ENCODE measurements around the gene SLC35E4. TPM values are rescaled to one million over a fixed set of nuclear protein-coding genes. Genes with fewer than 3 reads are reported as not detected.

The SLC35E4 gene
- polyA plus RNA-seq, 10 donors, result 1.8 to 3.1 (median 2.4) TPM

DNA sequence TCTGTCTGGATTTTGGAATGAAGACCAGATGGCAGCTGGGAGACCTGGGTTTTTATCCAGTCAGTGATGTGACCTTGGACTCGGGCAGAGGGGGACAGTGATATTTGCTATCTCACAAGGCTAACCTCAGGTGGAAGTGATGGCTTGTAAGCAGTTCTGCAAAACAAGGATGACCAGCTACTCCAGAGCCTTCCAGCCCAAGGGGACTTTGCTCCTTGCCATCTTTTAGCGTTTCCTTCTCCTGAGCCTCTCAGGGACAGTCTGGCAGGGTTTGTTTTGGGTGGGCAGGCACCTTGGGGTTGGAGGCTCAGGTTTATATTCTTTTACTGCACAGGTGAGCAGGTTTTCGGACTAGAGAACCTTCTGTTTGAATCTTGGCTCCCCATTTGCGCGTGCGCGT lies 49.6 kb downstream of the SLC35E4 start:
- DNase-seq, result no peak

DNA sequence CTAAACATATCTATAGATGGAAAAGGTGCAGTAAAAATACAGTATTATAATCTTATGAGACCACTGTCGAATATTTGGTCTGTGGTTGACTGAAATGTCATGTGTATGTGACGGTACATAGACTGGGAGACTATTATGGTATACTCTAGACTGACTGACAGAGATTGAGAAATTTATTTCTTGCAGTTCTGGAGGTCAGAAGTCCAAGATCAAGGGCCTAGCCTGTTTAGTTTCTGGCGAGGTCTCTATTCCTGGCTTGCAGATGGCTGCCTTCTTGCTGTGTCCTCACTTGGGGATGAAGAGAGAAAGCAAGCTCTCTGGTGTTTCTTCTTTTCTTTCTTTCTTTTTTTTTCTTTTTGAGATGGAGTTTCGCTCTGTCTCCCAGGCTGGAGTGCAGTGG lies 51.8 kb downstream of the SLC35E4 start:
- no peak for DNase-seq

DNA sequence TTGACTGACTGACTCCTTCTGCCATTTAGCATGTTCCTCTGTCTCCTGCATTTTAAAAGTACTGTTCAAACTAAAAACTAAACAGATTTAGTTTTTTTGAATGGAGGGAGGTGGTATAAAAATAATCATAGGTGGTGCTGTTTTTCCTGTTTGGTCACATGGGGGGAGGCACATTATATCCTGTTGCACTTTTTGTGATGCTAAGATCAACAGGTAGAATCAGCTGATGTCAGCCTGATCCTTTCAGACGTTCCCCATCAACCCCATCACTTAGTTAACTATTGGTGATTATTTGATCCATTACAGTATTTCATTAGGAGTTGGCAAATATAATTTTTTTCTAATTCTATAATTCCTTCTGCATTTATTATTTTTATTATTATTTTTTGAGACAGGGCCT lies 54.0 kb downstream of the SLC35E4 start:
- no peak for DNase-seq

DNA sequence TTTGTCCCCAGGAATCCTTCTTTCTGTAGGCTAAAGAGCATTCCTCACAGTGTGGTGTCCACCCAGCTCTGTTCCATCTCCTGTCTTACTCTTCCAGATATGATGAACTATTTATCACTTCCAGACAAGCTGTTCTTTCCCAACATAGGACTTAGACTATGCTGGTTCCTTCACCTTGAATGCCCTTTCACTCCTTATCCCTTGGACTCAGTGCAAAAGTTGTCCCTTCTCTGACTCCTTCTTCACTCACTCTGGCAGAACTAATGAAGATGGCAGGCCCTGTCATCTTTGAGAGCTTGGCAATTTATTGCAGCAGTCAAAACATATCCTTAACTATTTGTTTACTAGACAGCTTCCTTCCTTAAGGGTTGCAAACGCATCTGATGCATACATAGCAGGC lies 55.6 kb downstream of the SLC35E4 start:
- no peak for DNase-seq

DNA sequence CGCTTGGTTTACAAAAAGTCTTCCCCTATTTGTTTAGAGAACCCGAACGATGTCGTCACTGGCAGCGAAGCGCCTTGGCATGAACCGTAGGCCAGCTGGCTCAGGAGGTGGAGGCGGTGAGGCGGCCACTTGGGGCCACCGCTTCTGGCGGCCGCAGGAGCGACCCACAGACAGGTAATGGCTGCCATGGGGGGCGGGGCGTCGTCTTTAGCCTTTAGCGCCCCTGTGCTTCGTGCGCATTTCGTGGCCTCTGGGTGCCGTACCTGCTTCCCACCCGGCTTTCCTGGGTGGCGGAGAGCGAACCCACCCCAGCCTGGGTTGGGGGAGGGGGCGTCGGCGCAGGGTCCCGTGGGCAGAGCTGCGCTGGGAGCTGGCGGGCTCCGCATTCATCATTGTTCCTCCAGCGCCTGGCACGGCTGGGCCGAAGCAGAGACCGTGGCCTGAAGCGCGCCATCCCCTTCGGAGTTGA lies 58.6 kb downstream of the SLC35E4 start:
- DNase-seq, result peak in 2 of 3 donors; percentile 18 to 63

DNA sequence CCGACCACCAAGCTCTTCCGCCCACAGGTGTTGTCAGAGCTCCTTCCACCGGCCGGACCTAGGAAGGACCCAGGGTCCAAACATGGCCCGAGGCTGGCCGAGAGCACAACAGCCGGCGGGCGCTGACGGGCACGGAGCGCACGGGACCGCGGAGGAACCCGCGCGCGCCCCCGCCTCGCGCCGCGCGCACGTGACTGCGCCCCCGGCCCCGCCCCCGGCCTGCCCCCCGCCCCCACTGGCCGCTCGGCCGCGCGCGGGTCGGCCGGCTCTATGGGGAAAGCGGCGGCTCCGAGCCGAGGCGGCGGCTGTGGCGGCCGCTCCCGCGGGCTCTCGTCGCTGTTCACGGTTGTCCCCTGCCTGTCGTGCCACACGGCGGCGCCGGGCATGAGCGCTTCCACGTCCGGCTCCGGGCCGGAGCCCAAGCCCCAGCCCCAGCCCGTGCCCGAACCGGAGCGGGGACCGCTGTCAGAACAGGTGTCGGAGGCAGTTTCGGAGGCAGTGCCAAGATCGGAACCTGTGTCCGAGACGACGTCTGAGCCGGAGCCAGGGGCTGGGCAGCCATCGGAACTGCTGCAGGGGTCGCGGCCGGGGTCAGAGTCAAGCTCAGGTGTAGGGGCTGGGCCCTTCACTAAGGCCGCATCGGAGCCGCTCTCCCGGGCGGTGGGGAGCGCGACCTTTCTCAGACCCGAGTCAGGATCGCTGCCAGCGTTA lies 59.2 kb downstream of the SLC35E4 start, which contains the start of gene OSBP2:
OSBP2 (plus strand) TSS at position 235 of the 711 bp plus-strand sequence; CDS start at position 271, 36 bp downstream.
- peak in 2 of 3 donors; percentile 23 to 47 for DNase-seq

DNA sequence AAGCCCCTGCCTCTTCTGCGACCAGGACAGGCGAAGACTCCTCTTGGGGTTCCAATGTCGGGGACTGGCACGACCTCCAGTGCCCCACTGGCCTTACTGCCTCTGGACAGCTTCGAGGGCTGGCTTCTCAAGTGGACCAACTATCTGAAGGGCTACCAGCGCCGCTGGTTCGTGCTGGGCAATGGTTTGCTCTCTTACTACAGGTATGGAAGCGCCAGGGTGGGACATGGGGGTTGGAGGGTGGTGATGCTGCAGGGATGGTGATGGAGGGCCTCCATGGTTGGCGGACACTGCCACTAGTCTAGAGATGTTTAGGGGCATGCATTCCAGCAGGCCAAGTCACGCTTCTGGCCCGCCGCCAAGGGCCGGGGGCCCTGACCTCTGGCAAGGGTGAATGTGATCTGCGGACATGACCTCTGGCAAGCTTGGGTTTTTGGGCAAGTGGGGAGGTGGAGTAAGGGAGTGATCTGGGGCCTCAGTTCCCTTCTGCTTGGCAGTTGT lies 59.8 kb downstream of the SLC35E4 start:
- DNase-seq, result no peak

DNA sequence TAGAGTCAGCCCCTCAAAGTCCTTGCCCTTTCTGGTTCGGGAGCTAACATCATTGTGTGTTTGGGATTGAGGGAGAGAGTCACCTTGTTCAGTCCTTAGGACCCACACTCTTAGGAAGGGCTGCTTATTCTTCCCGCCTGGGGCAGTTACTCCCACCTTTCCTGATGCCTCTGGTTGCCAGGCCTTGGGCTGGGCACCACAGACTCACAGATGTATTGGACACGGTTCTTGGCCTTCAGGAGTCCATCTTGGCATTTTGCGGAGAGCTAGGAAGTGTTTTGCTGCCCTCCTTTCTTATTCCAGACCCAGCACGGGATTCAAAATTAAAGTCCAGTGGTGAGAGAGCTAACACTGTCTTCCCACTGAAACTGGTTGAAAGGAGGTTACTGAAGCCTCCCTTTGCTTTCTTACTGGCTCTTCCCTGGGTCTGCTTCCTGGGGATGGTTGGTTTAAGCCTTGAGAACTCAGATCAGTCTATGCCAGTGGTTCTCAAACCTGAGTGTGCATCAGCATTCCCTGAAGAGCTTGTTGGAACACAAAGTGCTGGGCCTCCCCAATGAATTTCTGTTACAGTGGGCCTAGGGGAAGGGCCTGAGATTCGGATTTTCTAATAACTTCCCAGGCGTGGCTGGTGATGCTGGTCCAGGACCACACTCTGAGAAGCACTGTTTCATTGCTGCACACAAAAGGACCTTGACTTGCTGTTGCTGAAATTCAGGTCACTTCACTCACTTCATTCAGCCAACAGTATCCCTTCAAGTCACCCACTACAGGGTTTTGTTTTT lies 60.5 kb downstream of the SLC35E4 start:
- DNase-seq, result no peak

Other genes starting within 250 kb of the SLC35E4 start
- 10 to 100 TPM in 9 of 10 donors, 1 to 10 TPM in 1; 8.8 to 15.6 (median 11.1) TPM for gene RNF215, start 248.4 kb upstream of the SLC35E4 start, polyA plus RNA-seq (ENCODE audit: insufficient read length in 10 of 10)
- 1 to 10 TPM; 1.2 to 2.8 (median 2.0) TPM for gene SEC14L2, start 238.8 kb upstream of the SLC35E4 start, polyA plus RNA-seq (ENCODE audit: insufficient read length in 10 of 10)
- 1 to 10 TPM; 4.1 to 8.5 (median 5.6) TPM for gene MTFP1, start 210.0 kb upstream of the SLC35E4 start, polyA plus RNA-seq (ENCODE audit: insufficient read length in 10 of 10)
- under 1 TPM in 2 of 10 donors, not detected in 8; 0.08 to 0.10 TPM for gene SEC14L3, start 163.8 kb upstream of the SLC35E4 start, polyA plus RNA-seq (ENCODE audit: insufficient read length in 10 of 10)
- under 1 TPM in 9 of 10 donors, not detected in 1; 0.08 to 0.29 (median 0.18) TPM for gene SEC14L4, start 130.1 kb upstream of the SLC35E4 start, polyA plus RNA-seq (ENCODE audit: insufficient read length in 10 of 10)
- under 1 TPM; 0.18 to 0.94 (median 0.26) TPM for gene SEC14L6, start 89.0 kb upstream of the SLC35E4 start, polyA plus RNA-seq (ENCODE audit: insufficient read length in 10 of 10)
- gene GAL3ST1, start 61.1 kb upstream of the SLC35E4 start, polyA plus RNA-seq (ENCODE audit: insufficient read length in 10 of 10), result 1 to 10 TPM; 3.1 to 7.6 (median 6.4) TPM
- 10 to 100 TPM; 36.7 to 53.4 (median 45.2) TPM for gene PES1, start 43.9 kb upstream of the SLC35E4 start, polyA plus RNA-seq (ENCODE audit: insufficient read length in 10 of 10)
- gene TCN2, start 28.6 kb upstream of the SLC35E4 start, polyA plus RNA-seq (ENCODE audit: insufficient read length in 10 of 10), result 10 to 100 TPM in 5 of 10 donors, 1 to 10 TPM in 5; 5.5 to 14.2 (median 9.9) TPM
- gene DUSP18, start 32.1 kb downstream of the SLC35E4 start, polyA plus RNA-seq (ENCODE audit: insufficient read length in 10 of 10), result 1 to 10 TPM; 3.0 to 6.4 (median 3.5) TPM
- gene OSBP2, start 59.1 kb downstream of the SLC35E4 start, polyA plus RNA-seq (ENCODE audit: insufficient read length in 10 of 10), result 10 to 100 TPM in 1 of 10 donors, 1 to 10 TPM in 9; 4.5 to 11.9 (median 5.3) TPM

Measured in muscle of back (tissue), 11 donors.